ENCODE results near the gene HNRNPM. TPM values are rescaled to one million over a fixed set of nuclear protein-coding genes. Genes with fewer than 3 reads are reported as not detected.

The HNRNPM gene
- total RNA-seq, 1 donor, result 41.8 TPM

DNA sequence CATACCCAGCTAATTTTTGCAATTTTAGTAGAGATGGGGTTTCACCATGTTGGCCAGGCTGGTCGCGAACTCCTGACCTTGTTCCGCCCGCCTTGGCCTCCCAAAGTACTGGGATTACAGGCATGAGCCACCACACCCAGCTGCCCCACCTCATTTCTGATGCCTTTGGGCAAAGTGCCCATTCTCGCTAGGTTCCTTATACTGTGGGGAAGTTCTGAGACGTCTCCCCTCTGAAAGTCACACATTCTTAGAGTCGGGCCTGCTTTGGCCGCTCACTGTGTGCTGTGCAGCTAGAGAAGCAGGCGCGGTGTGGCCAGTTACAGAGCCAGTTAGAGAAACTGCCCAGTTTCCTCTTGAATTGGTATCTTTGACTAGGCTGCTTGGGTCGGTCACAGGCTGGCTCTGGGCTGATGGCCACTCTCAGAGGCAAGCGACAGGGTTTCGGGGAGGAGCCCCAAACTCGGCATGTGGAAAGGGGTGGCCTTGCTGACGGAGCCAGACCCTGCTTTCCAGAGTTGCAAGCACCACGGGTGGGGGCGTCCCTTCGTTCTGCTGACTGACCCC lies 39.6 kb downstream of the HNRNPM start:
- H3K4me3 ChIP-seq (ENCODE audit: low read depth, low read length), result no peak overlapping the region
- DNase-seq (ENCODE audit: low read depth), result no peak
- TF ChIP-seq, protein P1, sequence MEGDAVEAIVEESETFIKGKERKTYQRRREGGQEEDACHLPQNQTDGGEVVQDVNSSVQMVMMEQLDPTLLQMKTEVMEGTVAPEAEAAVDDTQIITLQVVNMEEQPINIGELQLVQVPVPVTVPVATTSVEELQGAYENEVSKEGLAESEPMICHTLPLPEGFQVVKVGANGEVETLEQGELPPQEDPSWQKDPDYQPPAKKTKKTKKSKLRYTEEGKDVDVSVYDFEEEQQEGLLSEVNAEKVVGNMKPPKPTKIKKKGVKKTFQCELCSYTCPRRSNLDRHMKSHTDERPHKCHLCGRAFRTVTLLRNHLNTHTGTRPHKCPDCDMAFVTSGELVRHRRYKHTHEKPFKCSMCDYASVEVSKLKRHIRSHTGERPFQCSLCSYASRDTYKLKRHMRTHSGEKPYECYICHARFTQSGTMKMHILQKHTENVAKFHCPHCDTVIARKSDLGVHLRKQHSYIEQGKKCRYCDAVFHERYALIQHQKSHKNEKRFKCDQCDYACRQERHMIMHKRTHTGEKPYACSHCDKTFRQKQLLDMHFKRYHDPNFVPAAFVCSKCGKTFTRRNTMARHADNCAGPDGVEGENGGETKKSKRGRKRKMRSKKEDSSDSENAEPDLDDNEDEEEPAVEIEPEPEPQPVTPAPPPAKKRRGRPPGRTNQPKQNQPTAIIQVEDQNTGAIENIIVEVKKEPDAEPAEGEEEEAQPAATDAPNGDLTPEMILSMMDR (IDR thresholded peaks at IDR 0.05; ENCODE audit: insufficient read depth, low read length), result no peak

- H3K4me3 ChIP-seq (ENCODE audit: low read depth, low read length), result no peak overlapping the region
- no peak for DNase-seq (ENCODE audit: low read depth)
- TF ChIP-seq, protein P1 (IDR thresholded peaks at IDR 0.05; ENCODE audit: insufficient read depth, low read length), result no peak
Measured at GRCh38 chr19:8485561-8486371, 41.0 kb downstream of the HNRNPM start.

- H3K4me3 ChIP-seq (ENCODE audit: low read depth, low read length), result no peak overlapping the region
- TF ChIP-seq, protein P1 (IDR thresholded peaks at IDR 0.05; ENCODE audit: insufficient read depth, low read length), result no peak
- no peak for DNase-seq (ENCODE audit: low read depth)
Measured at GRCh38 chr19:8486661-8487136, 41.9 kb downstream of the HNRNPM start.

GRCh38 chr19:8487137-8487851 lies 42.5 kb downstream of the HNRNPM start:
- H3K4me3 ChIP-seq (ENCODE audit: low read depth, low read length), result no peak overlapping the region
- TF ChIP-seq, protein P1 (IDR thresholded peaks at IDR 0.05; ENCODE audit: insufficient read depth, low read length), result no peak
- no peak for DNase-seq (ENCODE audit: low read depth)

DNA sequence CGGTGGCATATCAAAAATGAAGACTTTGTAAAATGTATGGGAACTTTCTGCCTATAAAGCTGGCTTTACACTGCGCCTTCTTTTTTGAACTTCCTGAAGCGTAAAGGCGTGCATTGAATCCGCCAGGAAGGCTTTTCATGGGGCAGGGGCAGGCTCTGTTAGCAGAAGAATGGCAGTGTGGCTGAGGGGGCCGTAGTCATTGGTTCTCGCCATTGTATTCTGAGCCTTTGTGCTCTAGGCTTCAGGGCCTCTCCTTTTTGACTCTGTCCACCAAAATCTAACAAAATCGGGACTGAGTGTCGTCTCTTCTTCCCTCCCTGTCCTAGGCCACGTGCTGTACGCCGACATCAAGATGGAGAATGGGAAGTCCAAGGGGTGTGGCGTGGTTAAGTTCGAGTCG lies 43.6 kb downstream of the HNRNPM start:
- no peak for DNase-seq (ENCODE audit: low read depth)
- H3K4me3 ChIP-seq (ENCODE audit: low read depth, low read length), result no peak overlapping the region
- TF ChIP-seq, protein P1 (IDR thresholded peaks at IDR 0.05; ENCODE audit: insufficient read depth, low read length), result no peak

GRCh38 chr19:8489561-8490394 lies 45.0 kb downstream of the HNRNPM start:
- DNase-seq (ENCODE audit: low read depth), result no peak
- TF ChIP-seq, protein P1 (IDR thresholded peaks at IDR 0.05; ENCODE audit: insufficient read depth, low read length), result no peak
- no peak overlapping the region for H3K4me3 ChIP-seq (ENCODE audit: low read depth, low read length)

Data from fibroblast of the aortic adventitia (primary cell).